T follicular helper cell (primary cell): ENCODE results near the gene L3MBTL3.

Source experiments
- DNase-seq: peaks from one replicate; pipeline ENCODE4 v3.0.0-alpha.2; 2020; ENCODE audit warnings: low read depth

The L3MBTL3 gene

GRCh38 chr6:130185658-130186057 is 167.3 kb downstream of the L3MBTL3 start:
- DNase-seq, result no peak

GRCh38 chr6:130187335-130188206 is 169.2 kb downstream of the L3MBTL3 start:
- no peak for DNase-seq

- DNase-seq, result no peak
Observed at GRCh38 chr6:130188207-130188899, 170.0 kb downstream of the L3MBTL3 start.

GRCh38 chr6:130189531-130190397 is 171.4 kb downstream of the L3MBTL3 start:
- no peak for DNase-seq
